Activated CD4-positive, alpha-beta T cell treated with anti-CD3 and anti-CD28 coated beads for 1 hour (primary cell): ENCODE results near the gene LRRC3.

ENCODE experiments used
- DNase-seq: peaks from one replicate; pipeline ENCODE4 v3.0.0-alpha.2; 2020

Gene LRRC3

DNA sequence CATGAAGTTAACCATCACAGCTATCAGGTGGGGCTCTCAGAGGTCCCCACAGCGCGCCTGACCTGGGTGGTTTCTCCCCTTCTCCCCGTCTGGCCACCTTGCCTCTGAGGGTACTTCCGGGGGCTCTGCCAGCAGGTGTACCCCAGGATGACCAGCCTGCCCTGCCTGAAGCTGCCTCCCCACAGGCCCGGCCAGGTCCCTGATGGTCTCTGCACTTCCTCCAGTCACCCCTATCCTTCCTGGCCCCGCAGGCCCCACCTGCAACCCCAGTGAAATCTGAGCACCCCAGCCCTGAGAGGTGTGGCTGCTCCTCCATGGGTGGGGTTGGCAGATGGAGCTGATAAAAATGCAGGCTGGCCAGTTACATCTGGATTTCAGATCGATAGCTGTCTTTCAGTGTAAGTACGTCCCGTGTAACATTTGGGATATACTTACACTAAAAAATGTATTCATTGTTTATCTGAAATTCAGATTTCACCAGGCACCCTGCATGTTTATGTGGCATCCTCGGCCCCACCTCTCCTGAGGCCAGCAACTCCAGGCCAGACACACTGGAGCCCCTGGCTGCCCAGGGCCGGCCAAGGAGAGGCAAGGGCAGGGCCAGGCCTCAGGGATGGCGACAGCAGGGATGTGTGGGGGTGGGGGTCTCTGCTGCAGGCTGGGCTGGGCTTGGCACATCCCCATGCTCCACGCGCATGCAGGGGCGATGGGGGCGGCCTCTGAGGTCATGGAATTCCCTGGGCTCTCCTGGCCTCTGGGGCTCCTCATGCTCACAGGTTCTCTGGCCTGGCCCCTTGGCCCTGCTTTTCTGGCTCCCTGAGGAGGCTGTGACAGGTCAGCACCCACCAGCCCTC, 25.1 kb downstream of the LRRC3 start:
- no peak for DNase-seq

GRCh38 chr21:44482581-44483287, 27.4 kb downstream of the LRRC3 start:
- no peak for DNase-seq

GRCh38 chr21:44483288-44484237, 28.3 kb downstream of the LRRC3 start:
- DNase-seq: no peak

GRCh38 chr21:44484498-44485253, 29.4 kb downstream of the LRRC3 start:
- no peak for DNase-seq

- peak; percentile 38 for DNase-seq
These were observed 30.0 kb downstream of the LRRC3 start for GRCh38 chr21:44485254-44485793.

DNA sequence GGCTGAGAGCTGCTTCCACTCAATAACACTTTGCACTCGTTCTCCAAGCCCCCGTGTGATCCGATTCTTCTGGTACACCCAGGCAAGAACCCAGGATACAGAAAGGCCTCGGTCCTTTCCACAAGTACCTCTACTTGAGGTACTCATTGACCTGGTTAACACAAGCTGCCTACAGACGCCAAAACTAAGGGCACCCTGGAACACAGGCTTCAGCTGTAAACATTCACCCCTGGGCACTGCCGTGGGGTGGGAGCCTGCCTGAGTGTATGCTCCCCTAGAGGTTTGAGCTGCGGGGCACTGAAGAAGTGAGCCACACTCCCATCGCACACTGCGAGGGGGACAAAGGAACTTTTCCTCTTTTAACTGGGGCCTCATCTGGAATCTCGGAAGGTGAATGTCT, 30.5 kb downstream of the LRRC3 start:
- DNase-seq: no peak

GRCh38 chr21:44486302-44486701, 31.0 kb downstream of the LRRC3 start:
- DNase-seq: no peak

DNA sequence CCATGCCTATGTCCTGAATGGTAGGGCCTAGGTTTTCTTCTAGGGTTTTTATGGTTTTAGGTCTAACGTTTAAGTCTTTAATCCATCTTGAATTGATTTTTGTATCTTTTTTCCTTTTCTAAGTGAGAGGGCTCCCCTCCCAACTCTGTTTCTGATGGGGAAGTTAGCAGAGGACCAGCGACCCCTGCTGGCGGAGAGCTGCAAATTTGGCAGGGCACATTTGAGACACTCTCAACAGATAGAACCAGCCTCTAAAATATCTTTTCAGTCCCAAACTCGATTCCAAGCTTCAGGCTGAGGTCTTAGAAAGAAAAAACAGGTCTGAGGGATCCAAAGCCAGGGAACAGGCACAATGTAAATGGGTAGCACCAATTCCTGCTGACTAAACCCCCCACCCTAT, 32.5 kb downstream of the LRRC3 start:
- DNase-seq: no peak

GRCh38 chr21:44489962-44490361, 34.7 kb downstream of the LRRC3 start:
- DNase-seq: no peak

DNA sequence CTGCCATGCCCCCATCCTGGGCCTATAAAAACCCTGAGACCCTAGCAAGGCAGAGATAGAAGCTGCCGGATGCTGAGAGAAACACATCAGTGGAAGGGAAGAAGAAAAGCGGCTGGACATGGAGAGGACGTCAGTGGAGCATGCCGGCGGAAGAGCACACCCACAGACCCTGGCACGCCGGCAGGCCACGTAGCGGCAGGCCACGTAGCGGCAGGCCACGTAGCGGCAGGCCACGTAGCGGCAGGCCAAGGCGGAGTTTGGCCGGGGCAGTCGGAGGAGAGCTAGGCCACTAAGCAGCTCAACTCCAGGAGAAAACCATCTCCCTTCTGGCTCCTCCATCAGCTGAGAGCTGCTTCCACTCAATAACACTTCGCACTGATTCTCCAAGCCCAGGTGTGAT, 35.1 kb downstream of the LRRC3 start:
- DNase-seq: no peak

GRCh38 chr21:44490816-44491215, 35.5 kb downstream of the LRRC3 start:
- DNase-seq: no peak

DNA sequence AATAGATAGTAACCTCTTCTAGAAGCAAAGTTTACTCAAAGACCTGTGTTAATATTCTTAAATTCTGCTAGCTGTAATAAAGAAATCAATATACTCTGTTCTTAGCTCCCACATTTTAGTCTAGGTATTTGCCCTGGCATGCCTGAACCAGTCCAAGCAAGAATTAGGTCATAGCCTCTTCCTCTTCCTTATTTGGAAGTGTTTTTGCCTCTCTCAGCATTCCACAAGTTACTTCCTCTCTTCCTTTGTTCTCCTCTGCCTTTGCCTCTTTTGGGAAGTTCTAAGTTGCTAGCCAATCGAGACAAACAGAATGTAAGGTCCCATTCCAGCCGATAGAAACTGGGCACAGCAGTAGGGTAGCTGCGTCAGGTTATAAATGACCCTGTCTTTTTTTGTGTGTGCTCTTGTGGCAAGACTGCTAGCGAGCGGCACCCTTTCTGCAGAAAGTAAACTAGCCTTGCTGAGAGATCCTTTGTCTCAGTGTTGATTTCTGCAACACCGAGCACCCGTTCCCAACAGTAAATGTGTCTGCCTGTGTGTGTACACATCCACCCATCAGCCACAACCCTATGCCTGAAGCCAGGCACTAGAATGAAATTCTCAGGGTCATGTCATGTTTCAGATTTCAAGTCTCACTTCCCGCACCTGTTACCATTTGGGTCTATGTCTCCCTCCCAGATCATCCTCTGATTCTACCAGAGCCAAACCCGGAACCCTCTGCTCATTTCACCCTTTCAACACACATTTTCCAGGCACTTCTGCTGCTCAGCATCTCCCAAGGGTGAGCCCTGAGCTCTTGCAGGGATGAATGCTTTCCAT, 37.5 kb downstream of the LRRC3 start:
- DNase-seq: no peak

- no peak for DNase-seq
These were observed 39.1 kb downstream of the LRRC3 start for GRCh38 chr21:44494418-44494817.

DNA sequence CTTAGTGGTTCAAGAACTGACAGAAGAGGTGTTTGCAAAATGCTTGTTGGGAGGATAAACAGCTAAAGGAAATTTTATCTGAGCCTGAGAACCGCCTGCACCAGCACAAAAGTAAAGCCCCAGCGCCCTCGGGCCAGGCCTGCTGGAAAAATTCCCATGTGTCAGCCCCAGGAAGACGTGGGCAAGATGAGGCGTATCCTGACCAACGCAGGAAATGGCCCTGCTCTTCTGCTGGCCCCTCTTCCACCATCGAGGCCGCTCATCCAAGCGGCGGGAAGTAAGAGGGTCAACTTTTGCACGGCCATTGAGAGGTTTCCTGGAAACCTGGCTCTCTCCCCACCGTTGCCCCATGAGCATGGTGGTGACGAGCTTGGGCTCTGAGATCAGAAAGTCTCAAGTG, 39.6 kb downstream of the LRRC3 start:
- no peak for DNase-seq

DNA sequence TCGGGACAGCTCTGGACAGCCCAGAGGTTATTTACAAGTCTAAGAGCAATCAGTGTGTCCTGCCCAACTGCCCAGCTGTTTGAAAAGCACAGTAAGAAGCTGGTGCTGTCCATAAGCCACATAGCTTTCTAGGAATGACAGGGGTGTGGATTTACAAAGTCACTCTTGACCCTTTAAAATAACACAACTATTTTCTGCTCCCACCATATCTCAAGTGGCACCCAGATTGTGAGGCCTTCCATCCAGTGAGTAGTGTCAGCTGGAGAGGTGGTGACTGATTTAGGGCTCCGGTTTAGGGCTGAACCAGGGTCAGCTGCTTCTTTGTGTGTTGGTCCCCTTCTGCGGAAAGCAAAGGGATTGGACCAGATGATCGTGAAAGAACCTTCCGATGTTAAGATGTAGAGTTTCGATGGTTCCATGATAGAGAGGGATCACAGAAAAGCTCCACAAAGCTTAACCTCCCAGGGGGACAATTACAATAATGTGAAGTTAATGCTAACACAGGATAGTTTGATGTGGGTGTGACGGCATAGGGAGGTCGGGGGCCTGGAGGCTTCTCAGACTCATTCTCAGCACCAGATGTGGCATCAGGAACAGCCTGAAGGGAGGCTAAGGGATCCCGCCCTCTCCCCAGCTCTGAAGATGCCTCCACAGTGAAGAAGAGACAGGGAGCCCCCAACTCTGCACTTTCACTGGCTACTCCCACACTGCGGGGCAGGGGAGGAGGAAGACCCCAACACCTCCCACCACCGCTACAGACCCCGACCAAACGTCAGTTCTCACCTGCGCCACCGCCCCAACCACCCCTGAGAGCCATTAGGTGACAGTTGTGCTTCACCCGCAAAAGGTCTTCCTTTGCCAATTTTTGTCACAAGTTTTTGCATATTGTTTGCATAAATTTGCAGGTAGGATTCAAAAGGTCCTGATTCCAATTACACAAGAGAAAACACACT, 40.6 kb downstream of the LRRC3 start:
- no peak for DNase-seq

DNA sequence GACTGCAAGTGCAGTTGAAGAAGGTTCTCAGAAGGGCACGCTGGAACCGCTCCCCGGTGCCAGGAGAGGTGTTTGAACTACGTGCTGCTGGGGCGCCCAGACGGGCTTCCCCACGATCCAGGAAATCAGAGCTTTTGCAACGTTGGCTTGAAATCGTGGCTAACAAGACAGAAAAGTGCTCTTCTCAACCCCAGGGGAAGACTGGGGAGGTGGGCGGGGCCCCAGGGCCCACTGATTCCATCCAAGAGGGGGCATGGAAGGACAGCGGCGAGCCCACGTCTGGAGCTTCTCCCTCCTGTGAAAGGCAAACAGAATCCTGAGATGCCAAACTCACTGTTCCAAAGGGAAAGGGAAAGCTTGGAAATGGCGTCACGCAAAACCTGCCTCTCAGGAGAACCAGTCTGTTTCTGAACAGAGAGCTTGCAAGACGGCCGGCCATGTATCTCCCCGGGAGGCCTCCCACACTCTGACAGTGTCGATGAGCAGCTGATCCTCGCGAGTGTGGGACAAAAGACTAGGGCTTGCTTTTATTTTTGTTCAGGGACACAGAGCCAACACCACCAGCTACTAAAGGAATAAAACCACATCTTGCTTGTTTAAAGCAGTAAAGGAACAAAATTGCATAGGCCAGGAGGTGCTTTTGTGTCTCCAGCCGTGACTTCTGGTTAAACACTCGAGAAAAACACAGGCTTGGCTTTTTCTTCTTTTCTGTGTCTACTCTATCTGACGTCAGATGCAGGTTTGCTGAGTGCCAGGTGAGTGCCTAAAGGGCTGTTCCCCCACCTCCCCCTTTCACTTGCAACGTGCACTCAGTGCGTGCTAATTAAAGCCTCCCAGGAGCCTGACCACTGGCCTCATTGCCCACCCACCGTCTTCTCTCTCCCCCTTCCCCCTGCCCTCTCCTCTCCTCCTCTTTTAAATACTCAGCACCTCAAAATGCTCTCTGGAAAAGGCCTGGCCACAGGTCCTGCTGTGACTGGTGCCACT, 41.5 kb downstream of the LRRC3 start:
- no peak for DNase-seq

DNA sequence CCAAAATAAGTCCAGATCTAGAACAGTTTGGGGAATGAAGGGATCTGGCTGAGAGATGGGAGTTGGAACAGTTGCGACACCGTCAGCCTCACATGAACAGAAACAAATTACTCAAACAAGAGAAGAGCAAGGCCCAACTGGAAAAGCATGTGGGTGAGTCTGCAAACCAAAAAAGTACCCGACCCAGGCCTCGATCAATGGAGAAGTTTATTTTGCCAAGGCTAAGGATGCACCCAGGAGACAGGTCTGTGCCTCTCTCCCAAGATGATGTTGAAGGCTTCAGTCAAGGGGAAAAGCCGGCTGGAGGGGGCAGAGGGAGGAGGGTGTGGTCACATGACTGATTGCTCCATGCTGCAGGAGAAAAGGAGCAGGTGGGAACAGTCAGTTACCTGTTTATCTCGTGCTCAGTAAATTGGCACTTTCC, 42.4 kb downstream of the LRRC3 start:
- DNase-seq: no peak
